NCI-H2196 treated with DMSO at 0.1 percent for 48 hours (cell line): Measurements from ENCODE around the gene GPC5.
"Not testable (repeated sequence)": the region's sequence is repeated elsewhere in the genome, so short reads cannot be mapped to it uniquely, and the experiment has no call there.

Experiments
- DNase-seq: peaks from one replicate; lab custom pipeline; 2025; ENCODE audit not compliant: unreplicated experiment; lab: John Stamatoyannopoulos, UW

The GPC5 gene

DNA sequence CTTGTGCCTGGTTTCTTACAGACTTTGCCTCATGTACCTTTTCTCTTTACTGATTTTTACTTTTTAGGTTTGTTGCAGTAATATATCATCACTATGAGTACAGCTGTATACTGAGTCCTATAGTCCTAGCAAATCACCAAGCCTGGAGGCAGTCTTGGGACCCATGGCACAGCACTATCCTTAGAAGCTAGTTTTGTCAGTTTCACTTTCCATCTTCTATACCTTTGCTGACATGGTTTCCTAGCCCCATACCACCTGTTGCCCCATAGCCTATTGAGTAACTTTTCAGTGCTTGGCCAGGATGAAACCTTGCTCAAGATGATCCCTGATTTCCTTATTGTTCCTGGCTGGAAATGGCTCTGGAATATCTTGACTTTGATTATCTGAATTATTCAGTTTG, 826.4 kb downstream of the GPC5 start:
- no peak for DNase-seq

GRCh38 chr13:92225861-92226260, 827.4 kb downstream of the GPC5 start:
- no peak for DNase-seq

DNA sequence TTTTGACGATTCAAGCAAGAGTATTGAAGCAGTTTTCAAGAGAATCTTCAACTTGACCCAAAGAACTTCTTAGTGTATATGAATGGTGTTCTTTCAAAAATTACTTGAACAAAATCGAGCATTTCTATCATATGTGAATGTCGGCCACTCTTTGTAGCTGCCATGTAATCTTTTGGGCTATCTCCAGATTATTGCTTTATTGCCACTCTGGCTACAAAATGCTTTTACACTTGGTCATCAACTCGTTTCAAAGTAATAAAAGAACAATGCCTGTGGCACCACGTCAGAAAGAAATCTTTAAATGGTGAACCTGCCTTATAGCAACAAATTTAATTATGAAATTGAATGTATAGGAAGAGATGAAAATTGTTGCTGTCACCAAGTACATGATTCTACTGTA, 834.5 kb downstream of the GPC5 start:
- no peak for DNase-seq

- DNase-seq: no peak
Observed at GRCh38 chr13:92251671-92252210, 853.3 kb downstream of the GPC5 start.

DNA sequence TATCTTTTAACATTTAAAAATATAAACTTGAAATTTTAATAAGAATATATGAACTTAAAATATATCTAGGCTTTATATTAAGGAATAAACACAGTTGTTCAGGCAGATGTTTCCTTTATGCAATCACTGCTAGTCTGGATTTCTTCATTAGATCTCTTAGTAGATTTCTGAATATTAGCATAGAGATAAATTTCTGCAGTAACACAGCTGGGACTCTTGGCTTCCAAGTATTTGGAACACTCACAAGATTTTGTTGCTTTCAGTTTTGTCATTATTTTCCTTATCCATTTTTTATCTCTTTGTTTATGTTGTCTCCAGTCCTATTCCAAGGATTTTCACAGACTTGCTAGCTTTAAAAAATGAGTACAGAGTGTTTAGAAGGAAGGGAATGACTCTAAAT, 857.1 kb downstream of the GPC5 start:
- no peak for DNase-seq

- no peak for DNase-seq
Observed at GRCh38 chr13:92256211-92256610, 857.8 kb downstream of the GPC5 start.

DNA sequence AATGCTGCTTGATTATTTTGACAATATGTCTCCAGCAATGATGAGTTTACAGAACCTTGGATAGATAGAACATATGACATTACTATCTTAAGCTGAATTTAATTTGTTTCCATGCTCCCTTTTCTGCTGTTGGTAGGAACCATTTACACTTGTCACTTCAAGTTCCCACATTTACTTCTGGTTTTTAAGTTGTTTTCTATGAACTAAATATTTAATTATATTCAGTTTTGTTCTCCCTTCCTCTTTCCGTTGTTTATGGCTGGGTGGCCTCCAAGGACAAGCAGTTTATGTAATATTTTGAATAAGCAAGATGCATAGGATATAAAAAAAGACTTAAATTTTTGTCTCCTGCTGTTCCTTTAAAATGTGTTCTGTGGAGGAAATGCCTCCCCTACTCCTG, 860.6 kb downstream of the GPC5 start:
- no peak for DNase-seq

DNA sequence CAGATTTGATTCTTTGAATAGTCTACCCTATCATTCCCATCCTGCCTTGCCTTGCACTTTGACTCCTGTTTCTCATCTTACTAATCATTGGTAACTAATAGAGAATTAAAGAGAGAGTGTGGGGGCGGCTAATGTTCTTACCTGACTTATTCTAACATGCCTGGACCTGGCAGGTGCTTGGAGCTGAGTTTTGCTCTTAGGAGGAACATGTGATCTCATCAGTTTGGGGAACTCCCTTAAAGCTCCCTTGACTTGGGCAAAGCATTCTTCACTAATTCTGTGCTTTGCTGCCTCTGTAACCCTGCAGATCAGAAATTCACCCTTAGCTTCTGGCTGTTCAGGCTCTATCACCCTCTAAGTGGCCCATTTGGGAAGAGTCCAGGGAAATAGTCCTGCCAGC, 861.1 kb downstream of the GPC5 start:
- DNase-seq: no peak

GRCh38 chr13:92260363-92260762, 861.9 kb downstream of the GPC5 start:
- DNase-seq: no peak

DNA sequence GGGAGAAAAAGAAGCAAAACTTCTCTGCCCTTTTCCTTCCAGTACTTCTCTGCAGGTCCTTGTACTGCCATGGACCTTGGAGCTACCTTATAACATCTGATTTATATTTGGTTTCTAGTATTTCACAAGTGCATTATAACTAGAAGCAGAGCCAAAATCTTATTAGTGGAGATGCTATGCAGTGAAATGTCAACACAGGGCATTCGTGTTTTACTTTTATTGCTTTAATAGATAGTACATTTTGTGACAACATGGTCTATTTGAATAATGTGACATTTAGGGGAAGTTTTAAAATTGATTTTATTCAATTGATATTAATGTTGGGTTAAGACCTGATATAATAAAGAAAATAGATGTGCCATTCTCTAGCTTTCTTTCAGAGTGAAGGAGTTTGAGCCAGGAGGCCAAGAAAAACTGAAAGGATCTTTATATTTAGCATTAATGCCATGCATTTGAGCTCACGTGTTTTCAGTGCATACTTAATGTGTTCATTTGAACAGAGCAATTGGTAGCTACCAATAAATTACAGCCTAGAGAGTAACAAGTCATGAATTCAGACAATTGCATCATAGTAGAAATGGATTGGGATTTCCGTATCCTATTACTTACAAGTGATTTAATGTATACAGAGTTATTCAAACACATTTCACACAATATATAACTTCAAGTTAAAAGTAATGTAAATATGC, 863.8 kb downstream of the GPC5 start:
- DNase-seq: no peak

DNA sequence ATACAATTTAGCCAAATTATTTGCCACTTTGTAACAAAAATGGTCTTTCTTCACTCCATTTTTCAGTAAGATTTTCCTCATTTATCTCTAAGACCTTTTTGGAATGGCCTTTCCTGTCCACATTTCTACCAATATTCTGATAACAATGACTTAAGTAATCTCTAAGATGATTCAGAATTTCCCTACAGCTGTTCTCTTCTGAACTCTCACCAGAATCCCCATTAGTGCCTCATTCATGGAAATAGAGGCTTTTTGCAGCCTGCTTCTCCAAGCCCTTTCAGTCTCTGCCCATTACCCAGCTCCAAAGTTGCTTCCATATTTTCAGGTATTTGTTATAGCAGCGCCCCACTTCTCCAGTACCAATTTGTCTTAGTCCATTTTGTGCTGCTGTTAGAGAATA, 867.0 kb downstream of the GPC5 start:
- DNase-seq: no peak

- DNase-seq: no peak
Observed at GRCh38 chr13:92270990-92271389, 872.6 kb downstream of the GPC5 start.

DNA sequence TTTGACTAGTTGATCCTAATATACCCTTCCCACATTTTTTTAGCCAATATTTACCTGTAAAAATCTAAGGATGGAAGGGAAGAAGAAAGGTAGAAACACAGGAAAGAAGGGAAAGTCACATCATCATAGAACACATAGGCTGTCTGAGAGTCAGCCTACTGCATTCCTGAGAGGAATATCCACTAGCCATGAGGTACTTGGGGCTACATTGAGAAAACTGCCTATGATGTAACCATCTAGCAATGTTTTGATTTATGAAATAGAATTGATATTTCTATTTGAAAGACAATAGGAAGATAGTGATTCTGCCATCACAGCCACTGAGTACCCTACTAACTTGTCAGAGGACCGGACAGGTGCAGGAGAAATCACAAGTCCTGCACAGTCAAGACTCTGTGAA, 873.8 kb downstream of the GPC5 start:
- no peak for DNase-seq

- not testable (repeated sequence) for DNase-seq
Observed at GRCh38 chr13:92280986-92281385, 882.6 kb downstream of the GPC5 start.

DNA sequence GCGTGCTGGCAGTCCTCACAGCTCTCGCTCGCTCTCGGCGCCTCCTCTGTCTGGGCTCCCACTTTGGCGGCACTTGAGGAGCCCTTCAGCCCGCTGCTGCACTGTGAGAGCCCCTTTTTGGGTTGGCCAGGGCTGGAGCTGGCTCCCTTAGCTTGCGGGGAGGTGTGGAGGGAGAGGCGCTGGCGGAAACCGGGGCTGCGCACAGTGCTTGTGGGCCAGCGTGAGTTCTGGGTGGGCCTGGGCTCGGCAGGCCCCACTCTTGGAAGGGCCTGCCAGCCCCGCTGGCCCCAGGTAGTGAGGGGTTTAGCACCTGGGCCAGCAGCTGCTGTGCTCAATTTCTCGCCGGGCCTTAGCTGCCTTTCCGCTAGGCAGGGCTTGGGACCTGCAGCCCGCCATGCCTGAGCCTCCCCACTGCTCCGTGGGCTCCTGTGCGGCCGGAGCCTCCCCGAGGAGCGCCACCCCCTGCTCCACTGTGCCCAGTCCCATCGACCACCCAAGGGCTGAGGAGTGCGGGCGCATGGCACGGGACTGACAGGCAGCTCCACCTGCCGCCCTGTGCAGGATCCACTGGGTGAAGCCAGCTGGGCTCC, 892.4 kb downstream of the GPC5 start:
- not testable (repeated sequence) for DNase-seq

DNA sequence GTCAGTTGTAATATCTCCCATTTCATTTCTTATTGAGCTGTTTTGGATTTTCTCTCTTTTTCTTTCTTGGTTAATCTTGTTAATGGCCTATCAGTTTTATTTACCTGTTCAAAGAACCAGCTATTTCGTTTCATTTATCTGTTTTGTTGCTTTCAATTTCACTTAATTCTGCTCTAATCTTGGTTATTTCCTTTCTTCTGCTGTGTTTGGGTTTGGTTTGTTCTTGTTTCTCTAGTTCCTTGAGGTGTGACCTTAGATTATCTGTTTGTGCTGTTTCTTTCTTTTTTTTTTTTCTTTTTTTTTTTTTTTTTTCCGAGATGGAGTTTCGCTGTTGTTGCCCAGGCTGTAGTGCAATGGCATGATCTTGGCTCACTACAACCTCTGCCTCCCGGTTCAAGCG, 896.1 kb downstream of the GPC5 start:
- not testable (repeated sequence) for DNase-seq

DNA sequence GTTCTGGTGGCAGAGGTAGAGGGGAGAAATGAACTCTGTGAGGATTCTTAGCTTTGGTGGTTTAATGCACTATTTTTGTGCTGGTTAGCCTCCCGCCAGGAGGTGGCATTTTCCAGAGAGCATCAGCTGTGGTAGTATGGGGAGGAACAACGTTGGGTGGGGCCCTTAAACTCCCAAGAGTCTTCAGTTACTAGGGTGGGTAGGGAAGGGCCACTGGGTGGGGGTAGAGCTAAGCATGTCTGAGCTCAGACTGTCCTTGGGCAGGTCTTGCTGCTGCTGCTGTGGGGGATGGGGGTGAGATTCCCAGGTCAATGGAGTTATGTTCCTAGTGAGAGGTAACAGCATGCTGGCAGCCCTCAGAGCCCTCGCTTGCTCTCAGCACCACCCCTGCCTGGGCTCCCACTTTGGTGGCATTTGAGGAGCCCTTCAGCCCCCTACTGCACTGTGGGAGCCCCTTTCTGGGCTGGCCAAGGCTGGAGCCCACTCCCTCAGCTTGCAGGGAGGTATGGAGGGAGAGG, 897.8 kb downstream of the GPC5 start:
- not testable (repeated sequence) for DNase-seq

DNA sequence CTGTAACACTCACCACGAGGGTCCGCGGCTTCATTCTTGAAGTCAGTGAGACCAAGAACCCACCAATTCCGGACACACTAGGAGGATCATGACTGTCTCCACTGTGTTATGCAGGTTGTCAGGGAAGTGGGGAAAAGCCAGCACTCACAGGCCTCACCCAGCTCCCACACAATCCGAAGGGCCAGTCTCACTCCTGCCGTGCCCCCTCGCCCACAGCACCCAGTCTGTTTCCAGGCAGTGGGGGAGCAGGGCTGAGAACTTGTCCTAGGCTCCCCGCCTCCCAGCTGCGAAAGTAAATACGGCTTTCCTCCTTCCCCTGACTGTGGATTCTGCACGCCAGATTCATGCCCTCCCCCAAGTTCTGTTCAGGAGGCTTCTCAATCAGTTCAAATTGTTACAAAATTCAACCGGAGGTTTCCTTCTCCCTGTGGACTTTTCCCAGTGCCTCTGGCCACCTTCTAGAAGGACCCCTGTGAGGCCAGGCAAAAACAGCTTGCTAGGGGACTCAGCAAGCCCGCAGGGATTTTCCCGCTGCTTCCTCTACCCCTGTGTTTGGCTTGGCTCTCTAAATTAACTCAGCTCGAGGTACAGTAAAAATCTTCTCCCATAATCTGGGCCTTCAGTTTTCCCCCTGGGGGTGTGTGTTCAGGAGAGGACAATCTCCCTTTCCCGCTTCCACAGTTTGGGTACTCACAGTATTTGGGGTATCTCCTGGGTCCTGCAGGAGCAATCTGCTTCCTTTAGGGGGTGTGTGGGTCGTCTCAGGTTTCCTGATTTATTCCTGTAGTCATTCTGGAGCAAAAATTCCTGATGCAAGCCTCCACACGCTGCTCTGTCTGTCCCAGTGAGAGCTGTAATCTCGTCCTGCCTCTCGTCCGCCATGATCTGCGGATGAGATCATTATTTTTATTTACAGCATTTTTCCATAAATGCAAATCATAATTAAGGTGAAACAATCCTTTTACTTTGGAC, 899.8 kb downstream of the GPC5 start:
- DNase-seq: no peak

- no peak for DNase-seq
Observed at GRCh38 chr13:92300651-92301050, 902.2 kb downstream of the GPC5 start.

DNA sequence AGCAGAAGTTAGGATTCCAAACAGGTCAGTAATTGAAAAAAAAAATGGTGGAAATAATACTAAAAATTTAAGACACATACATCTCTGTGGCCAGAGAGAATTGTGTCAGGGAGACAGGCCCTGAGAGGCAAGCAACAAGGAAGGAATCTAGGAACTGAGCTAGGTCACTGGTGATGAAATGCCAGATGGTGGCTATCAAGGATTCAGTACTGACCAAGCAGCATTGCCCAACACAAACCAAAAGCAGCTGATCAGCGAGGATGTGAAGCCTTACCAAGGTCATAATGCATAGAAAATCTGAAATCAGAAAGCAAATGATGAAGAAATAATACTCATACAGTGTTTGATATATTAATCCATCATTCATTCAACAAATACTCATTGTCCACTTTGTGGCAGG, 905.0 kb downstream of the GPC5 start:
- no peak for DNase-seq

GRCh38 chr13:92307752-92308151, 909.3 kb downstream of the GPC5 start:
- no peak for DNase-seq
